ENCODE measurements around the gene FCHO1.

Gene FCHO1

GRCh38 chr19:17803264-17803896, 52.1 kb downstream of the FCHO1 start:
- Histone ChIP-seq H3K4me3 (replicated peaks; ENCODE audit: insufficient read depth, low read length) (no peak overlapping the region), H3K27ac (replicated peaks) (no peak overlapping the region), H3K27me3 (ENCODE audit: insufficient read depth, poor library complexity, severe bottlenecking) (peaks cover 13% of the 10 kb centered on the region)
- DNase-seq (ENCODE audit: low read depth in 1 of 2, low spot score in 1 of 2), result peak in 1 of 2 experiments; percentile 87
- TF ChIP-seq, protein P1, sequence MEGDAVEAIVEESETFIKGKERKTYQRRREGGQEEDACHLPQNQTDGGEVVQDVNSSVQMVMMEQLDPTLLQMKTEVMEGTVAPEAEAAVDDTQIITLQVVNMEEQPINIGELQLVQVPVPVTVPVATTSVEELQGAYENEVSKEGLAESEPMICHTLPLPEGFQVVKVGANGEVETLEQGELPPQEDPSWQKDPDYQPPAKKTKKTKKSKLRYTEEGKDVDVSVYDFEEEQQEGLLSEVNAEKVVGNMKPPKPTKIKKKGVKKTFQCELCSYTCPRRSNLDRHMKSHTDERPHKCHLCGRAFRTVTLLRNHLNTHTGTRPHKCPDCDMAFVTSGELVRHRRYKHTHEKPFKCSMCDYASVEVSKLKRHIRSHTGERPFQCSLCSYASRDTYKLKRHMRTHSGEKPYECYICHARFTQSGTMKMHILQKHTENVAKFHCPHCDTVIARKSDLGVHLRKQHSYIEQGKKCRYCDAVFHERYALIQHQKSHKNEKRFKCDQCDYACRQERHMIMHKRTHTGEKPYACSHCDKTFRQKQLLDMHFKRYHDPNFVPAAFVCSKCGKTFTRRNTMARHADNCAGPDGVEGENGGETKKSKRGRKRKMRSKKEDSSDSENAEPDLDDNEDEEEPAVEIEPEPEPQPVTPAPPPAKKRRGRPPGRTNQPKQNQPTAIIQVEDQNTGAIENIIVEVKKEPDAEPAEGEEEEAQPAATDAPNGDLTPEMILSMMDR (IDR thresholded peaks at IDR 0.05; ENCODE audit: insufficient read depth, low read length), result no peak
- TF ChIP-seq SPI1 (IDR thresholded peaks at IDR 0.05; ENCODE audit: borderline replicate concordance, low read depth), result peak; percentile 98

DNA sequence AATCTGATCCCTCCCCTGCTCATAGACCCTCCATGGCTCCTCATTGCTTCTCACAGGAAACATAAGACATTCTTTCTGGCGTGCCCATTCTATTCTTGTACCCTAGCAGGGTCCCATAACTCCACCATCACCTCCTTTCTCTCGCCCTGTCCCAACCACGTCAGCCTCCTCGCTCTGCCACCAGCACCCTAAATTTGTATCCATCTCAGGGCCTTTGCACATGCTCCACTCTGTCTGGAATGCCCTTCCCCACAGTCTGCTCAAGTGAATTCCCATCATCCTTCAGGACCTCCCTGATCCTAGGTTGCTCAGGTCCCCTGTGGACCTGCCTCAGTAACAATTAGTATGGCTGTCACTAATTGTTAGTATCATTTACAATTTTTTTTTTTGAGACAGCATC, 54.1 kb downstream of the FCHO1 start:
- Histone ChIP-seq H3K27me3 (ENCODE audit: insufficient read depth, poor library complexity, severe bottlenecking) (peaks cover 23% of the 10 kb centered on the region), H3K27ac (replicated peaks) (no peak overlapping the region), H3K4me3 (replicated peaks; ENCODE audit: insufficient read depth, low read length) (no peak overlapping the region)
- no peak for DNase-seq (ENCODE audit: low read depth in 1 of 2, low spot score in 1 of 2)
- TF ChIP-seq GABPA (IDR thresholded peaks at IDR 0.05; ENCODE audit: low read depth) (no peak), POLR2AphosphoS5 (IDR thresholded peaks at IDR 0.05; ENCODE audit: low read depth) (no peak), REST (IDR thresholded peaks at IDR 0.05; ENCODE audit: insufficient replicate concordance, low read depth) (no peak), SPI1 (IDR thresholded peaks at IDR 0.05; ENCODE audit: borderline replicate concordance, low read depth) (no peak)
- TF ChIP-seq, protein P1 (IDR thresholded peaks at IDR 0.05; ENCODE audit: insufficient read depth, low read length), result no peak

DNA sequence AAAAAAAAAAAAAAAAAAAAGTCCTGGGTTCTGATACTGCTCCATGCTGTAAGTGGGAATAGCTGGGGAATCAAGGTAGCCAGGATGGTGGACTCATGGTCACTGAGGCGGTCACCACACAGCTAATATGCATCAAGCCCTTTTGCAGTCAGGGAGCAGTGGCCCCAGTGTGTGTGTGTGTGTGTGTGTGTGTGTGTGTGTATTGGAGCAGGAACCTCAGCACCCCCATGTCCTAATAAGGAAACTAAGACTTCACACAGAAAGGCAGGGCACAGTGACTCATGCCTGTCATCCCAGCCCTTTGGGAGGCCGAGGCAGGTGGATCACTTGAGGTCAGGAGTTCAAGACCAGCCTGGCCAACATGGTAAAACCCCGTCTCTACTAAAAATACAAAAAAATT, 55.7 kb downstream of the FCHO1 start:
- peak in 1 of 2 experiments; percentile 10 for DNase-seq (ENCODE audit: low read depth in 1 of 2, low spot score in 1 of 2)
- H3K27me3 ChIP-seq (ENCODE audit: insufficient read depth, poor library complexity, severe bottlenecking), result peaks cover 23% of the 10 kb centered on the region

More for the DNA sequence above, 55.7 kb downstream of the FCHO1 start:
- no peak overlapping the region for H3K27ac ChIP-seq (replicated peaks)
- H3K4me3 ChIP-seq (replicated peaks; ENCODE audit: insufficient read depth, low read length), result no peak overlapping the region
- no peak for TF ChIP-seq POLR2AphosphoS5 (IDR thresholded peaks at IDR 0.05; ENCODE audit: low read depth)
- TF ChIP-seq REST (IDR thresholded peaks at IDR 0.05; ENCODE audit: insufficient replicate concordance, low read depth), result no peak
- no peak for TF ChIP-seq SPI1 (IDR thresholded peaks at IDR 0.05; ENCODE audit: borderline replicate concordance, low read depth)
- no peak for TF ChIP-seq GABPA (IDR thresholded peaks at IDR 0.05; ENCODE audit: low read depth)
- TF ChIP-seq, protein P1 (IDR thresholded peaks at IDR 0.05; ENCODE audit: insufficient read depth, low read length), result no peak

Measured in HL-60 (cell line).